GM18867 (cell line): ENCODE measurements around the gene GMPR.
"Not testable (repeated sequence)": the region's sequence is repeated elsewhere in the genome, so short reads cannot be mapped to it uniquely, and the experiment has no call there.

Source experiments
- ATAC-seq: cut with Tn5 transposase; IDR thresholded peaks from one replicate; pipeline ENCODE4 v1.9.1; 2021; ENCODE audit warnings: mild to moderate bottlenecking, moderate library complexity; ENCODE audit not compliant: unreplicated experiment

GMPR gene

DNA sequence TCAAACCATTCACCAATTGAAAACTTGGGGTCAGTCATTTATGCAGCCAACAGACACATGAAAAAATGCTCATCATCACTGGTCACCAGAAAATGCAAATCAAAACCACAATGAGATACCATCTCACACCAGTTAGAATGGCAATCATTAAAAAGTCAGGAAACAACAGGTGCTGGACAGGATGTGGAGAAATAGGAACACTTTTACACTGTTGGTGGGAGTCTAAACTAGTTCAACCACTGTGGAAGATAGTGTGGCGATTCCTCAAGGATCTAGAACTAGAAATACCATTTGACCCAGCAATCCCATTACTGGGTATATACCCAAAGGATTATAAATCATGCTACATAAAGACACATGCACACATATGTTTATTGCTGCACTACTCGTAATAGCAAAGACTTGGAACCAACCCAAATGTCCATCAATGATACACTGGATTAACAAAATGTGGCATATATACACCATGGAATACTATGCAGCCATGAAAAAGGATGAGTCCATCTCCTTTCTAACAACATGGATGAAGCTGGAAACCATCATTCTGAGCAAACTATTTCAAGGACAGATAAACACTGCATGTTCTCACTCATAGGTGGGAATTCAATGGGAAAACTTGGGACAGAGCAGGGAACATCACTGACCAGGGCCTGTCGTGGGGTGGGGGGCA is 13.2 kb upstream of the GMPR start:
- ATAC-seq: not testable (repeated sequence)

DNA sequence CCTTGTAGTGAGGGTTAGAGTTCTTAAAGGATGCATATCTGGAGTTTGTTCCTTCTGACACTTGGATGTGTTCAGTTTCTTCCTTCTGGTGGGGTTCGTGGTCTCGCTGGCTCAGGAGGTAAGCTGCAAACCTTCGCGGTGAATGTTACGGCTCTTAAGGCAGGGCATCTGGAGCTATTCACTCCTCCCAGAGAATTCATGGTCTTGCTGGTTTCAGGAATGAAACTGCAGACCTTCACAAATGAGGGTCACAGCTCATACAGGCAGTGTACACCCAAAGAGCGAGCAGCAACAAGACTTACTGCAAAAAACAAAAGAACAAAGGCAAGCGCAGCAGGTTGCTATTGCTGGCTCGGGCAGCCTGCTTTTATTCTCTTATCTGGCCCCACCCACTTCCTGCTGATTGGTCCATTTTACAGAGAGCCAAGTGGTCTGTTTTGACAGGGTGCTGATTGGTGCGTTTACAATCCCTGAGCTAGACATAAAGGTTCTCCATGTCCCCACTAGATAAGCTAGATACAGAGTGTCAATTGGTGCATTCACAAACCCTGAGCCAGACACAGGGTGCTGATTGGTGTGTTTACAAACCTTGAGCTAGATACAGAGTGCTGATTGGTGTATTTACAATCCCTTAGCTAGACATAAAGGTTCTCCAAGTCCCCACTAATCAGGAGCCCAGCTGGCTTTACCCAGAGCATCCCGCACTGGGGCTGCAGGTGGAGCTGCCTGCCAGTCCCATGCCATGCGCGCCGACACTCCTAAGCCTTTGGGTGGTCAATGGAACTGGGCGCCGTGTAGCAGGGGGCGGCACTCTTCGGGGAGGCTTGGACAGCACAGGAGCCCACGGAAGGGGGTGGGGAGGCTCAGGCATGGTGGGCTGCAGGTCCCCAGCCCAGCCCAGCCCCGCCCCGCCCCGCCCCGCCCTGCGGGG is 12.0 kb upstream of the GMPR start:
- ATAC-seq: not testable (repeated sequence)

DNA sequence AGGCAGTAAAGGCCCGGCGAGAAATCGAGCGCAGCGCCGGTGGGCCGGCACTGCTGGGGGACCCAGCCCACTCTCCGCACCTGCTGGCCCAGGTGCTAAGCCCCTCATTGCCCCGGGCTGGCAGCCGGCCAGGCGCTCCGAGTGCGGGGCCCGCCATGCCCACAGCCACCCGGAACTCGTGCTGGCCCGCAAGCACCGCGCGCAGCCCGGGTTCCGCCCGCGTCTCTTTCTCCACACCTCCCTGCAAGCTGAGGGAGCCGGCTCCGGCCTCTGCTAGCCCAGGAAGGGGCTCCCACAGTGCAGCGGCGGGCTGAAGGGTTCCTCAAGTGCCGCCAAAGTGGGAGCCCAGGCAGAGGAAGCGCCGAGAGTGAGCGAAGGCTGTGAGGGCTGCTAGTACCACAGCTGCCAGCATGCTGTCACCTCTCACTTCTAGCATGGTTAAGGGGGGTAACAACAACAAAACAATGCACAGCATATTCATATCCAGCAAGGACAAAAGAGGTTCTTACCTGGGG is 11.3 kb upstream of the GMPR start:
- no peak for ATAC-seq

DNA sequence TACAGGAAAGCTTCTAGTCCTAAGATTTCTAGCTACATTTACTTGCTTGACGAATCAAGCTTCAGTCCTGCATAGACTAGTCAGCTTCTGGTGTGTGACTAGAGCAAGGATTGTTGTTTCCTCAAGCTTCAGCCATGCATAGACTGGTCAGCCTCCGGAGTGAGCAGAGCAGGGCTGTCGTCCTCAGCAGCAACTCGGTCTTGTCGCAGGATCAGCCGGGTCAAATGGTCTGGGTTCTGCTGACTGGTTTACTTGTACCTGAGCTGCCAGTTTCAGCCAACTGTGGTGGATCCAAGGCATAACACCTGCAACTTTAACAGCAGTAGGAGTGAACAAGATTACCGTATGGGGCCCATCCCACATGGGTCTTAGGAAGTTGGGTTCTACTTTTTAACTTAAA is 10.8 kb upstream of the GMPR start:
- ATAC-seq: no peak

DNA sequence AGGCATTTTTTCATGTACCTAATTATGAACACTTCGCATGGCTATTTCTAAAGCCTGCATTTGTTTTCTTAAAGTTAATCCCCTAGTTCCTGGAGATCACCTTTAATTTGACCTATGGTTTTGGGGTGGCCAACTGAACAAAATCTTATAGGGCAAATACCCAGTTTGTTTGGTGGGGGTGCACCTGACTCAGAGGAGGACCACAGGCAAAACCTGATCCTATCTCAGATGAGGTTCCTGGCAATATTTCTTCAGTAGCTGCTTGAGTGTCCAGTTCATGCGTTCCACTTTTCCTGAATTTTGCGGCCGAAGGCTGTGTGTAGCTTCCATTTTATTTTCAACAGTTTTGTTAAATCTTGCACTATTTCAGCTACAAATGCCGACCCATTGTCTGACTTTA is 10.3 kb upstream of the GMPR start:
- ATAC-seq: no peak

DNA sequence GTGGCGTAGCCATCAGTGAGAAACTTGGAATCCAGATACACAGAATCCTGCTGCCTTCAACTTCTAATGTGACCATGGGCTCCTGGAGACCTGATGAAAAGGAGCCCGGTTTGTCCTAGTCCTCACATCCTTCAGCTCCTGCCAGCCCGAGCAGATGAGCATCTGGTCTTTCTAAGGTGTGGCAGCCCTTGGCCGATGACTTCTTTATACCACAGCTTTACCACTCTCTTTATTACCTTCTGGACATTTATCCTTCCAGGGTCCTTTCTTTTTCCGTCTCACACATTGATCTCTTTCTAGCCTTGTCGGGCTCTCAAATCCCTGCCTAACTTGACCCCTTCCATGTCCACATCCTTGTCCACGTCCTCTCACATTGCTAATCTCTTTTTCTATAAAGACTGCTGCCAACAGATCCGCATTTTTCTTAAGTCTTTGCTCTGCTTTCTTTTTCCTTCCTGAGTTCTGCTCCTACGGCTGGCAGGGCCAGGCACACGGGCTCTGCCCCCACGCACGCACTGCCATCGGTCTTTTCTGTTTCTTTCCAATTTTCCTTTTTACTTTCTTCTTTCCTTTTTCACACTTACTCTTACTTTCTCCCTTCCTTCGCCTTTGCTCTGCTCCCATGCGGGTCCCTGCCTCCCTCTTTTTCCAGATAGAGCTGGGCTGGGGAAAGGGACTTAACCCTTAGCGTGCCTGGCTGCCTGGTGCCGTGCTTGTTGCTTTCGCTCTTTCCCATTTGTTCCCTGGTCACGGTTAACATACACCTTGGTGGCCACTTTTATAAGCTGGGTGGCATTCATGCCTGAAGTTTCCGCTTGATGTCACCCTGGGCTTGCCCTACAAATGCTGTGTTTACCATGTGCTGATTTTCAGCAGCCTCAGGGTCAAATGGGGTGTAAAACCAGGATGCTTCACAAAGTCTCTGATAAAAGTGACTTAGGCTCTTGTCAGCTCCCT is 9.4 kb upstream of the GMPR start:
- no peak for ATAC-seq

GRCh38 chr6:16229700-16230099 is 8.7 kb upstream of the GMPR start:
- ATAC-seq: no peak

GRCh38 chr6:16230953-16231352 is 7.4 kb upstream of the GMPR start:
- ATAC-seq: no peak

DNA sequence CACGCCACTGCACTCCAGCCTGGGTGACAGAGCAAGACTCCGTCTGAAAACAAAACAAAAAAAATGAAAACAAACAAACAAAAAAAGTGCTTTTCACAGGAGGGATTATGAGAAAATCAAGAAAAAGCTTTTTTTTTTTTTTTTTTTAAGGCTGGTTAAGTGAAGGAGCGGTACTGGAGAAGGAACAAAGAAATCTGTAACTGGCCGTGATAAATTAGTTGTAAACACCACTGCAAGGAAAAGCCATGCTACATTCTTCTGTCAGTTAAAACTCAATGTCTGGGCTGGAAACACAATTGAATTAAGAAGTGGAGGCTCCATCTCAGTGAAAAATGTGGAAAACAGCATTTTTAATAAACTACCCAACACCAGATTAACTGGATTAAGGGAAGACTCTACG is 6.3 kb upstream of the GMPR start:
- ATAC-seq: no peak

- ATAC-seq: no peak
Measured at GRCh38 chr6:16236009-16236501, 2.3 kb upstream of the GMPR start.

GRCh38 chr6:16236631-16237199 is 1.7 kb upstream of the GMPR start:
- peak; percentile 38 for ATAC-seq

DNA sequence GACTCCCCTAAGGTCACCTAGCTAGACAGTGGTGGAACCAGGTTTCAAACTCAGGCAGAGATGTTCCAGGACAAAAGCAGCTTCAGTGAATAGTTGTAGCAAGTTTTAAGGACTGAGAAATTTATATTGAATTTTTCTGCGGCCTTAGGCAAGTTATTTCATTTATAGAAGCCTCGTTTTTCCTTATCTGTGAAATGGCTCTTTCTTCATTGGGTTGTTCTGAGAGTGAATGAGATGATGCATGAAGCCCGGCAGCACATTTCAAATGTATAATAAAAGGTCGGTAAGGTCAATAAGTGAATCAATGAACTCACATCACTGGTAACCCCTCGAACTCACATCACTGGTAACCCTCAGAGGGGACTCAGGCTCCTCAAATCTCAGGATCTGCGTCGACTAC is 1.1 kb upstream of the GMPR start:
- no peak for ATAC-seq

GRCh38 chr6:16238963-16239797 is 793 bp downstream of the GMPR start:
- no peak for ATAC-seq

- ATAC-seq: no peak
Measured at GRCh38 chr6:16239798-16240123, 1.4 kb downstream of the GMPR start.

- no peak for ATAC-seq
Measured at GRCh38 chr6:16240589-16241320, 2.4 kb downstream of the GMPR start.

- no peak for ATAC-seq
Measured at GRCh38 chr6:16241321-16241689, 2.9 kb downstream of the GMPR start.

DNA sequence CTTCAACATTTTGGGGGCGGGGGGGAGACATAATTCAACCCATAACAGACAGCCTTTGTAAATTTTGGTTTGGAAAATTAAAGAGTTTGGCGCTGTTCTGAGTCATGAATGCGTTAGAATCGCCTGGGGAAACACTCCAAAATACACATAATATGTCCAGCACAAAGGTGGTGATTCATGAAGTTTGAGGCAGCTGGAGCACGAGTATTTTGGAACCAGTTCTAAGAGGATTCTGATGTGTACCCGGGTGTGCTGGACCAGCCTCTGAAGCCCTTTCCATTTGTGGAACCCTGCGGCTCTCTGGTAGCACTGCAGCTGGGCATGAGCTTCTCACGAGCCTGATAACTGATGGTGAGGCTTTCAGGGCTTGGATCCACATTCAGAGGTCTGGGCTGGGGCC is 4.7 kb downstream of the GMPR start:
- no peak for ATAC-seq

DNA sequence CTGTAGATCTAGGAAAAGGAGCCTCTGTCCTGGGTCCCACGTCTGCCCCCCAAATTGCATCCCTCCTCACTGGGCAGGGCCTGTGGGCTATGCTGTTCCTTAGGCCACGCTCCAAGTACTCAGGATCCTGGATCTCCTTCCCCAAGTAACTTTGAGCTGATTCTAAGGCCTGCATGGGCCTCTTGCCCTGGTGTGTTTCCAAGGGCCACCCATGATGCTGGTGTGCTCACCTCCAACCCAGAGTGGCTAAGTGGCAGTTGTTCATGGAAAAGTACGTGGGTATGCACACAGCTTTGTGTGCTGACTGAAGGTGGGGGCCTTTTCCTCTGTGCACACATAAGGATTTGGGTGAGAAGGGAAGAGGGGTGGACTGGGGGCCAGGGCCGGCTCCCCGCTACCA is 5.3 kb downstream of the GMPR start:
- no peak for ATAC-seq

DNA sequence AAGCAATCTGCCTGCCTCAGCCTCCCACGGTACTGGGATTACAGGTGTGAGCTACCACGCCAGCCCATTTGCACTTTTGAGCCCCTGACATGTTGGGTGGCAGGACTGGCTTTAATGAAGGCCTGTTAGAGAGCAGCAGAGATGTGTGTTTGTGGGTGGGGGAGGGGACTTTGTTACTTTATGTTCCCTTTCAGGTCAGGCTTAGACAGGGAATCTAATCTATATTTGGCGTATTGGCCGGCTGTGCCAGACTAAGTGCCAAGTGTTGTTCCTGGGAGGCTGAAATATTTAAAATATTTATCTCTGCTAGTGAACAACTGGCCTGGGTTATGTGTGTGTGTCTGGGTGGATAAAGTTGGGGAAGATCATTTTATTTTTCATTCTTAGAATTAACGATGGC is 6.1 kb downstream of the GMPR start:
- no peak for ATAC-seq
